NB4 (cell line): ENCODE results near the gene TMEM131L.

Experiments
- POLR2A ChIP-seq: IDR thresholded peaks from 2 replicates; pipeline ENCODE4 v1.6.1; 2011; ENCODE audit warnings: mild to moderate bottlenecking; ENCODE audit not compliant: insufficient read length; ENCODE audit errors: extremely low read depth
- TF ChIP-seq, protein P1 (sequence below): IDR thresholded peaks from 2 replicates; pipeline ENCODE4 v1.6.1; 2011; ENCODE audit warnings: low read depth, low read length
- TF ChIP-seq, protein P2 (sequence below): IDR thresholded peaks from one replicate; pipeline ENCODE4 v1.5.1; 2012; ENCODE audit warnings: low read depth, low read length

DNA sequence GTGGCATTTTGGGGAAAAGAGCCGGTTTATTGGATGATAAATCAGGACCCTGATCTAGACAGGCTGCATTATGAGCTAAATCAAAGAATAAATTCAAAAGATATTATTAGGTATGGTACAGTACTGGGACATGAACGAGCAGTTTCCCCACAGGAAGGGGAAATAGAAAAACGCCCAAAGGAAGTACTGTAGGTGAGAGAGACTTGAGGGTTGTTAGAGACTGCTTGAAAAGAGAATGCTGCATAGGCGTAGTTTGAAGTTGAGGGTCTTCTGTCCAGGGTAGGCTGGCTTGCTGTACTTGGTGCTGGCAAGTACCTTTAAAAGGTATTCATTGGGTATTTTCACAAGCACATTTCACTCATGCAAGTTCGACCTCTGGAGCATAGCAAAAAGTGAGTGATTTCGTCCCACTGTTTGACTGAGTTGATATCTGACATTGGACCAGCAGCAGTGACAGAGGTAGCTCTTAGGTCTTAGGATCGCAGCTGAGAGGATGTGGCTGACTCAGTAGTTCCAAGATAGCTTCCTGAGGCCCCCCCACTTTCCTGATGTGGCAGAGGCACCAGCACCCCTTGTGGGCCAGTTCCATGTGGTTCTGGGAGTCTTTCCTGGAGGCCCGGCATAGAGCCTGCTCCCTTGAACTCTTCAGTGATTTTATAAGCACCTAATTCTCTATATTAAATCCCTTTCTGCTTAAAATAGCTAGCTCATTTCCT is 64.3 kb downstream of the TMEM131L start:
- TF ChIP-seq, protein P1, sequence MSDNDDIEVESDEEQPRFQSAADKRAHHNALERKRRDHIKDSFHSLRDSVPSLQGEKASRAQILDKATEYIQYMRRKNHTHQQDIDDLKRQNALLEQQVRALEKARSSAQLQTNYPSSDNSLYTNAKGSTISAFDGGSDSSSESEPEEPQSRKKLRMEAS, result no peak
- TF ChIP-seq, protein P2, sequence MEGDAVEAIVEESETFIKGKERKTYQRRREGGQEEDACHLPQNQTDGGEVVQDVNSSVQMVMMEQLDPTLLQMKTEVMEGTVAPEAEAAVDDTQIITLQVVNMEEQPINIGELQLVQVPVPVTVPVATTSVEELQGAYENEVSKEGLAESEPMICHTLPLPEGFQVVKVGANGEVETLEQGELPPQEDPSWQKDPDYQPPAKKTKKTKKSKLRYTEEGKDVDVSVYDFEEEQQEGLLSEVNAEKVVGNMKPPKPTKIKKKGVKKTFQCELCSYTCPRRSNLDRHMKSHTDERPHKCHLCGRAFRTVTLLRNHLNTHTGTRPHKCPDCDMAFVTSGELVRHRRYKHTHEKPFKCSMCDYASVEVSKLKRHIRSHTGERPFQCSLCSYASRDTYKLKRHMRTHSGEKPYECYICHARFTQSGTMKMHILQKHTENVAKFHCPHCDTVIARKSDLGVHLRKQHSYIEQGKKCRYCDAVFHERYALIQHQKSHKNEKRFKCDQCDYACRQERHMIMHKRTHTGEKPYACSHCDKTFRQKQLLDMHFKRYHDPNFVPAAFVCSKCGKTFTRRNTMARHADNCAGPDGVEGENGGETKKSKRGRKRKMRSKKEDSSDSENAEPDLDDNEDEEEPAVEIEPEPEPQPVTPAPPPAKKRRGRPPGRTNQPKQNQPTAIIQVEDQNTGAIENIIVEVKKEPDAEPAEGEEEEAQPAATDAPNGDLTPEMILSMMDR, result no peak
- TF ChIP-seq POLR2A, result no peak
